WERI-Rb-1 (cell line): ENCODE results near the gene MX2.

Source experiments
- DNase-seq: peaks from one replicate; pipeline ENCODE4 v3.0.0-alpha.2; 2020
- H3K27ac ChIP-seq: fragments of 250-450 bp; sonication (Bioruptor Pico); 2 replicates; pipeline ENCODE4 v1.5.1; 2020; ENCODE audit warnings: mild to moderate bottlenecking, moderate library complexity
- H3K27me3 ChIP-seq: fragments of 250-450 bp; sonication (Bioruptor Pico); 2 replicates; pipeline ENCODE4 v1.5.1; 2021; ENCODE audit warnings: mild to moderate bottlenecking, low read depth, moderate library complexity; ENCODE audit not compliant: insufficient read depth, severe bottlenecking
- H3K36me3 ChIP-seq: fragments of 250-450 bp; sonication (Bioruptor Pico); 2 replicates; pipeline ENCODE4 v1.5.1; 2020; ENCODE audit warnings: mild to moderate bottlenecking, moderate library complexity
- H3K4me3 ChIP-seq: 2 replicates; pipeline ENCODE4 v1.5.1; 2011; ENCODE audit warnings: low read depth, mild to moderate bottlenecking, control low read depth, low read length
- H3K9me3 ChIP-seq: fragments of 250-450 bp; sonication (Bioruptor Pico); 2 replicates; pipeline ENCODE4 v1.5.1; 2021; ENCODE audit warnings: mild to moderate bottlenecking, moderate library complexity; ENCODE audit not compliant: severe bottlenecking
- CTCF ChIP-seq: IDR thresholded peaks from 2 replicates; pipeline ENCODE4 v1.5.1; 2011; ENCODE audit warnings: low read depth, mild to moderate bottlenecking, control low read depth, inconsistent platforms, low read length

Gene MX2

GRCh38 chr21:41429305-41429704, 67.5 kb downstream of the MX2 start:
- DNase-seq = no peak
- Histone ChIP-seq H3K27ac (no peak overlapping the region), H3K36me3 (no peaks in the 10 kb centered on the region), H3K4me3 (no peak overlapping the region), H3K9me3 (no peaks in the 10 kb centered on the region), H3K27me3 (no peaks in the 10 kb centered on the region)
- no peak for TF ChIP-seq CTCF

GRCh38 chr21:41429925-41430491, 68.2 kb downstream of the MX2 start:
- Histone ChIP-seq H3K36me3 (no peaks in the 10 kb centered on the region), H3K4me3 (no peak overlapping the region), H3K27me3 (no peaks in the 10 kb centered on the region), H3K9me3 (peaks cover 6% of the 10 kb centered on the region), H3K27ac (no peak overlapping the region)
- DNase-seq = no peak
- TF ChIP-seq CTCF = no peak

DNA sequence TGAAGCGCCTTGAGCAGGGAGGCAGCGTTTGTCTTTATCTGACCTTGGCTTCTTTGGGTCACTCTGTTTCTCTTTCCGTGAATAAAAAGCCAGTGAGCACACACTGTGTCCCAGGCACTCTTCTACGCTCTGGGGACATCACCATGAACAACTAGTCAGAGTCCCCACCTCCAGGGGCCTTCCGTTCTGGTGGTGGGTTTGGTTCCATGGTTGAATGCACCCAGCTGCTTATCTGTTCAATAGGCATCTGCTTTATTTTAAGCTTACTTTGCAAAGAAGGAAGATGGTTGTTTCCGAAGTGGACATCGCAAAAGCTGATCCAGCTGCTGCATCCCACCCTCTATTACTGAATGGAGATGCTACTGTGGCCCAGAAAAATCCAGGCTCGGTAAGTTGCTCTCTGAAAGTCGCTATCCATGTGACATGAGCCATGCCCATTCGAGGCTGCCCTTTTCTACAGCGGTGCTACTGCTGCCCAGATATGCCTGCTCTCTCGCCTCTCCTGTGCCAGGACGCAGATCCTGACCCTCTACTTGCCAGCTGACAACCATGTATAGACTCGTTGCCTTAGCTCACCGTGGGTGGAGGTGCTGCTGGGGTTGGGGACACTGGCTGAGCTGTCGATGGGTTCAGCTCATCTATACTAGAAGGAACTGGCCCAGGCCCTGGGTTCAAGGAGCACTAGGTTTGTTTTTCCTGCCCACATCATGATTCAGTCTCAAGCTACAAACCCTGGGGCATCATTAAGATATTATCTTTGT, 70.1 kb downstream of the MX2 start:
- Histone ChIP-seq H3K9me3 (peaks cover 13% of the 10 kb centered on the region), H3K36me3 (no peaks in the 10 kb centered on the region), H3K4me3 (no peak overlapping the region), H3K27me3 (no peaks in the 10 kb centered on the region), H3K27ac (no peak overlapping the region)
- TF ChIP-seq CTCF = no peak
- no peak for DNase-seq

GRCh38 chr21:41432562-41433460, 71.0 kb downstream of the MX2 start:
- Histone ChIP-seq H3K4me3 (no peak overlapping the region), H3K27ac (no peak overlapping the region), H3K9me3 (peaks cover 13% of the 10 kb centered on the region), H3K27me3 (no peaks in the 10 kb centered on the region), H3K36me3 (no peaks in the 10 kb centered on the region)
- DNase-seq = no peak
- TF ChIP-seq CTCF = no peak

DNA sequence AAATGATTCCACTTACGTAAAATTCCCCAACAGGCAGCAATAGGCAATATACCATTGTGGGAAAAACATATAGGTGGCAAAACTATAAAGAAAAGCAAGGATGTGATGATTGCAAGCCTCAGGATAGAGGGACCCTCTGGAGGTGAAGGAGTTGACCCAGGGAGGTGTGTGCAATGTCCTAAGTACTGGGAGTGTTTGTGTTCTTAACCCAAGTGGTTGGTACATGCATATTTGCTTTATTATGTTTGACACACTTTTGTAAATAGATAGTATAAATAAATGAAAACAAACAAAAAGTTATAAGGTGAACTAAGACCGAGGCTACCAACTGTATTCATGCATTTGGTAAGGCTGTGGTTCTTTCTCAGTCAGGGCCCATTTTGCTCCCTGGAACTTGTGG, 71.7 kb downstream of the MX2 start:
- H3K27ac ChIP-seq = no peak overlapping the region
- H3K36me3 ChIP-seq = no peaks in the 10 kb centered on the region
- no peak for DNase-seq
- no peak overlapping the region for H3K4me3 ChIP-seq
- no peaks in the 10 kb centered on the region for H3K27me3 ChIP-seq
- no peak for TF ChIP-seq CTCF
- peaks cover 13% of the 10 kb centered on the region for H3K9me3 ChIP-seq
